Measurements from ENCODE around the gene SLC37A4.

GRCh38 chr11:118984825-118985224 lies 45.9 kb downstream of the SLC37A4 start:
- TF ChIP-seq CTCF (IDR thresholded peaks at IDR 0.05) = no peak
- no peak for TF ChIP-seq USF2 (IDR thresholded peaks at IDR 0.05)
- TF ChIP-seq MAFK (IDR thresholded peaks at IDR 0.05; ENCODE audit: partially characterized antibody) = no peak
- TF ChIP-seq HDAC2 (IDR thresholded peaks at IDR 0.05) = no peak
- TF ChIP-seq REST (IDR thresholded peaks at IDR 0.05) = no peak
- no peak for TF ChIP-seq CHD2 (IDR thresholded peaks at IDR 0.05; ENCODE audit: low read length, partially characterized antibody)
- TF ChIP-seq MAX (IDR thresholded peaks at IDR 0.05) = no peak
- TF ChIP-seq POLR2A (IDR thresholded peaks at IDR 0.05; ENCODE audit: low read length) = no peak

All from A549 (cell line).